Measurements from ENCODE around the gene UNKL. TPM values are rescaled to one million over a fixed set of nuclear protein-coding genes. Genes with fewer than 3 reads are reported as not detected.

UNKL gene
- total and polyA plus RNA-seq, 4 donors, result 7.9 to 31.2 (median 16.9) TPM

DNA sequence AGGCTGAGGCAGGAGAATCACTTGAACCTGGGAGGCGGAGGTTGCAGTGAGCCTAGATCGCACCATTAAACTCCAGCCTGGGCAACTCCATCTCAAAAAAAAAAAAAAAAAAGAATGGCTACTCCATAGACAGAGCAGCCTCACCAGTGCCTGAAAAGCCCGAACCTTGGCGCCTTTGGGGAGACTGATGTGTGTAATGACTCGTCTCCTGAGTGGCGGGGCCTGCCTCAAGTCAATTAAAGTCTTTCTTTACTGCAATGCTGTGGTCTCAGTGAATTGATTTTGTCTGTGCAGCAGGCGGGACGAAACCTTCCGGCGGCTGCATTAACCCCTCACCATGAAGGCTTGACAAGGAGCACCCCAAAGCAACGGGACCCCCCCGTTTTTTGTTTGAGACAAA is 9.5 kb upstream of the UNKL start:
- H3K36me3 ChIP-seq (ENCODE audit: control insufficient read depth in 4 of 4, insufficient read depth in 4 of 4, low read length in 4 of 4), result no peaks in the 10 kb centered on the region
- DNase-seq (no peak), ATAC-seq (ENCODE audit: insufficient read depth, low FRiP score) (no peak)
- no peak for TF ChIP-seq CTCF (IDR thresholded peaks at IDR 0.05; ENCODE audit: control extremely low read depth, extremely low read depth)
- H3K27ac ChIP-seq (ENCODE audit: low read depth in 1 of 2, low read length in 1 of 2), result no peak overlapping the region
- WGBS, 2 donors, result 95 to 97% methylated on average over 12 of the region's 12 CpGs
- H3K4me1 ChIP-seq (ENCODE audit: control insufficient read depth in 5 of 5, insufficient read depth in 5 of 5, low read length in 5 of 5), result peaks cover 0 to 16% (median 3%) of the 10 kb centered on the region in 5 donors
- no peak overlapping the region for H3K9ac ChIP-seq (ENCODE audit: insufficient read depth in 1 of 2, low read length in 2 of 2)
- no peak overlapping the region for H3K4me3 ChIP-seq
- H3K9me3 ChIP-seq (ENCODE audit: control insufficient read depth in 4 of 4, insufficient read depth in 3 of 4, low read length in 3 of 4), result no peaks in the 10 kb centered on the region
- H3K27me3 ChIP-seq (ENCODE audit: control insufficient read depth in 3 of 3, insufficient read depth in 3 of 3, low read length in 2 of 3), result no peaks in the 10 kb centered on the region

DNA sequence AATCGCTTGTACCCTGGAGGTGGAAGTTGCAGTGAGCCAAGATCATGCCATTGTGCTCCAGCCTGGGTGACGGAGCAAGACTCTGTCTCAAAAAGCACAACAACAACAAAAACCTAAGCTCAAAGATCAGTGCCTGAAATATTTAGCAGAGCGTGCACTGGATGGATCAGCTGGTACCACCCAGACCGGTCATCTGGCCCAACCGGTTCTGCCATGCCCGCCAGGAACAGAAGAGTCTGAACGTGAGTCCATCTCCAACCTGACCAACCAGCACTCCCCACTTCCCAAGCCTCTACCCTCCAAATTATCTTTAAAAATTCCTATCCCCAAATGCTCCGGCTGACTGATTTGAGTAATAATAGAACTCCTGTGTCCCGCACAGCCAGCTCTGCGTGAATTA is 7.6 kb upstream of the UNKL start:
- no peaks in the 10 kb centered on the region for H3K27me3 ChIP-seq (ENCODE audit: control insufficient read depth in 3 of 3, insufficient read depth in 3 of 3, low read length in 2 of 3)
- 83% methylated on average over 10 of the region's 10 CpGs for WGBS, 2 donors
- no peak overlapping the region for H3K9ac ChIP-seq (ENCODE audit: insufficient read depth in 1 of 2, low read length in 2 of 2)
- H3K4me3 ChIP-seq, result no peak overlapping the region
- H3K27ac ChIP-seq (ENCODE audit: low read depth in 1 of 2, low read length in 1 of 2), result no peak overlapping the region
- ATAC-seq (ENCODE audit: insufficient read depth, low FRiP score), result no peak
- H3K9me3 ChIP-seq (ENCODE audit: control insufficient read depth in 4 of 4, insufficient read depth in 3 of 4, low read length in 3 of 4), result no peaks in the 10 kb centered on the region
- H3K36me3 ChIP-seq (ENCODE audit: control insufficient read depth in 4 of 4, insufficient read depth in 4 of 4, low read length in 4 of 4), result no peaks in the 10 kb centered on the region
- H3K4me1 ChIP-seq (ENCODE audit: control insufficient read depth in 5 of 5, insufficient read depth in 5 of 5, low read length in 5 of 5), result peaks cover 0 to 13% (median 3%) of the 10 kb centered on the region in 5 donors
- TF ChIP-seq CTCF (IDR thresholded peaks at IDR 0.05; ENCODE audit: control extremely low read depth, extremely low read depth), result no peak
- DNase-seq, result no peak

GRCh38 chr16:1420111-1420539 is 5.6 kb upstream of the UNKL start:
- ATAC-seq (ENCODE audit: insufficient read depth, low FRiP score), result no peak
- Histone ChIP-seq H3K27me3 (ENCODE audit: control insufficient read depth in 3 of 3, insufficient read depth in 3 of 3, low read length in 2 of 3) (no peaks in the 10 kb centered on the region), H3K27ac (ENCODE audit: low read depth in 1 of 2, low read length in 1 of 2) (peak overlapping the region; percentile 75 to 92), H3K36me3 (ENCODE audit: control insufficient read depth in 4 of 4, insufficient read depth in 4 of 4, low read length in 4 of 4) (no peaks in the 10 kb centered on the region), H3K9ac (ENCODE audit: insufficient read depth in 1 of 2, low read length in 2 of 2) (peak overlapping the region; percentile 17 to 18), H3K4me1 (ENCODE audit: control insufficient read depth in 5 of 5, insufficient read depth in 5 of 5, low read length in 5 of 5) (peaks cover 0 to 13% (median 3%) of the 10 kb centered on the region in 5 donors), H3K4me3 (peak overlapping the region; percentile 95), H3K9me3 (ENCODE audit: control insufficient read depth in 4 of 4, insufficient read depth in 3 of 4, low read length in 3 of 4) (no peaks in the 10 kb centered on the region)
- no peak for DNase-seq
- WGBS, 2 donors, result 2 to 5% methylated on average over 19 to 22 of the region's 22 CpGs
- no peak for TF ChIP-seq CTCF (IDR thresholded peaks at IDR 0.05; ENCODE audit: control extremely low read depth, extremely low read depth)

- Histone ChIP-seq H3K4me3 (no peak overlapping the region), H3K27ac (ENCODE audit: low read depth in 1 of 2, low read length in 1 of 2) (peak overlapping the region in 1 of 2 donors; percentile 48), H3K4me1 (ENCODE audit: control insufficient read depth in 5 of 5, insufficient read depth in 5 of 5, low read length in 5 of 5) (peaks cover 0 to 23% (median 7%) of the 10 kb centered on the region in 5 donors), H3K27me3 (ENCODE audit: control insufficient read depth in 3 of 3, insufficient read depth in 3 of 3, low read length in 2 of 3) (no peaks in the 10 kb centered on the region), H3K36me3 (ENCODE audit: control insufficient read depth in 4 of 4, insufficient read depth in 4 of 4, low read length in 4 of 4) (peaks cover 0 to 6% (median 0%) of the 10 kb centered on the region in 4 donors), H3K9ac (ENCODE audit: insufficient read depth in 1 of 2, low read length in 2 of 2) (no peak overlapping the region), H3K9me3 (ENCODE audit: control insufficient read depth in 4 of 4, insufficient read depth in 3 of 4, low read length in 3 of 4) (no peaks in the 10 kb centered on the region)
- TF ChIP-seq CTCF (IDR thresholded peaks at IDR 0.05; ENCODE audit: control extremely low read depth, extremely low read depth), result no peak
- no peak for DNase-seq
- ATAC-seq (ENCODE audit: insufficient read depth, low FRiP score), result no peak
- WGBS, 2 donors, result 62 to 92% methylated on average over 3 of the region's 3 CpGs
Measured at GRCh38 chr16:1416521-1416941, 2.0 kb upstream of the UNKL start.
